GM19395 (cell line): ENCODE measurements around the gene METTL6.
"Not testable (repeated sequence)": the region's sequence is repeated elsewhere in the genome, so short reads cannot be mapped to it uniquely, and the experiment has no call there.

Source experiments
- ATAC-seq: cut with Tn5 transposase; IDR thresholded peaks from one replicate; pipeline ENCODE4 v1.9.1; 2021; ENCODE audit warnings: mild to moderate bottlenecking, moderate library complexity; ENCODE audit not compliant: unreplicated experiment

The METTL6 gene

GRCh38 chr3:15405448-15406050, 21.8 kb downstream of the METTL6 start:
- peak; percentile 70 for ATAC-seq

DNA sequence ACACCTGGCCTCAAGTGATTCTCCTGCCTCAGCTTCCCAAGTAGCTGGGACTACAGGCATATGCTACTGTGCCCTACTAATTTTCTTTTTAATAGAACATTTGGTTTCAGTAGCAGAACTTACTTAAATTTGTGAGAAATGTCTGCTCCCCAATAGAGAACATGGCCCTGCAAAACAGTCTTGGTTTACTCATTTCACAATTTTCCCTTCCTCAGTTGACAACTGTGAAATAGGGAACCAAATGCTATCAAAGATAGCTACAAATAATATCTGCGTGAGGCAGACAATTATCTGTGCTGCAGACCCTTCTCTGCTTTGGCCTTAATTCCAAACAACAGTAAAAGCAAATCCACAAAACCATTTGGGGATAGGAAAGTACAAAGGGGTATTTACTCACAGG, 22.6 kb downstream of the METTL6 start:
- ATAC-seq = peak; percentile 58

GRCh38 chr3:15403965-15404364, 23.4 kb downstream of the METTL6 start:
- ATAC-seq = no peak

DNA sequence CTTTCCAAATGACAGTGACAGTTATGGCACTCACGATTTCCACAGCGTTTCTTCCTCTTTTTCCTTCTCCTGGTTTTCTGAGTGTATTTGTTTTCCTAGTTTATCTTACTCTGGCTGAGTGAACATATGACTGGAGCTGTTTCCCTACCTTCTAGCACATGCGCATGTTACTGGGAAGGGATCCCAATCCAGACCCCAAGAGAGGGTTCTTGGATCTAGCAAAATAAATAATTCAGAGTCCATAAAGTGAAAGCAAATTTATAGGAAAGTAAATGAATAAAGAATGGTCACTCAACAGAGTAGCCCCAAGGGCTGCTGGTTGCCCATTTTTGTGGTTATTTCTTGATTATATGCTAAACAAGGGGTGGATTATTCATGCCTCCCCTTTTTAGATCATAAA, 23.8 kb downstream of the METTL6 start:
- no peak for ATAC-seq

DNA sequence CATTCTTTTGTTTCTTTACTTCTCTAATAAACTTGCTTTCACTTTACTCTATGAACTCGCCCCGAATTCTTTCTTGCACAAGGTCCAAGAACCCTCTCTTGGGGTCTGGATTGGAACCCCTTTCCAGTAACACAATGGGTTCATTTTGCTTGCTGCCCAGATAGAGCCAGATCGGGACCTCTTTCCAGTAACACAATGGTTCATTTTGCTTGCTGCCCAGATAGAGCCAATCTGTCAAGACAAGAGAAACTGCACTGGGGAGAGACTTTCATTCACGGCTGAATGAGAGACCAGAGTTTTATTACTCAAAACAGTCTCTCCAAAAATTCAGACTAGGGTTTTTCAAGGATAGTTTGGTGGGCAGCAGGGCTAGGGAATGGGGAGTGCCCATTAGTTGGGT, 25.4 kb downstream of the METTL6 start:
- ATAC-seq = no peak

- ATAC-seq = no peak
These were observed 27.4 kb downstream of the METTL6 start for GRCh38 chr3:15399970-15400369.

DNA sequence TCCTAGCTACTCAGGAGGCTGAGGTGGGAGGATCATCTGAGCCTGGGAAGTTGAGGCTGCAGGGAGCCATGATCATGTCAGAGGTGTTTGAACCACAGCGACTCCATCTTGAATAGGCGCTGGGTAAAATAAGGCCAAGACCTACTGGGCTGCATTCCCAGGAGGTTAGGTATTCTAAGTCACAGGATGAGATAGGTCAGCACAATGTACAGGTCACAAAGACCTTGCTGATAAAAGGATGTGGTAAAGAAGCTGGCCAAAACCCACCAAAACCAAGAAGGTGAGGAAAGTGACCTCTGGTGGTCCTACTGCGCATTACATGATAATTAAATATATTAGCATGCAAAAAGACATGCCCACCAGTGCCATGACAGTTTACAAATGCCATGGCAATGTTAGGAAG, 28.6 kb downstream of the METTL6 start:
- ATAC-seq = not testable (repeated sequence)

GRCh38 chr3:15393252-15393651, 34.1 kb downstream of the METTL6 start:
- ATAC-seq = not testable (repeated sequence)

DNA sequence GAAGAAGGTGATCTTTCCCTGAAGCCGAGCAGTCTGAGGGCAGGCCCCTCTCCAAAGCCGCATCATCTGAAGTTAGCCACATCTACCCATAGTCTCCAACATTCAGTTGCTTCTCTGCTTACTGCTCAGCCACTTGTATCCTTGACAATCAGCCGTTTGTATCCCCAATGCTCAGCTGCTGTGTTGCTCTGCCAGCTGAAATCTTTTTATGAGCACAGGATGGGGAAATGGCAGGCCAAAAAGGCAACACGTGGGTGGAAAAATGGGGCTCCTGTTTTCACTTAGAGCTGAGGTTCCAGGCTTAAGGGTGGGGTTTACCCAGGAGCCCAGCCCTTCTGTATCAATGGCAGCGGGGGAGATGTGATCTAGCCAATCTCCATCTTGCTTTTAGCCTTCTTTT, 36.3 kb downstream of the METTL6 start:
- ATAC-seq = no peak

- no peak for ATAC-seq
These were observed 36.9 kb downstream of the METTL6 start for GRCh38 chr3:15390460-15390859.

DNA sequence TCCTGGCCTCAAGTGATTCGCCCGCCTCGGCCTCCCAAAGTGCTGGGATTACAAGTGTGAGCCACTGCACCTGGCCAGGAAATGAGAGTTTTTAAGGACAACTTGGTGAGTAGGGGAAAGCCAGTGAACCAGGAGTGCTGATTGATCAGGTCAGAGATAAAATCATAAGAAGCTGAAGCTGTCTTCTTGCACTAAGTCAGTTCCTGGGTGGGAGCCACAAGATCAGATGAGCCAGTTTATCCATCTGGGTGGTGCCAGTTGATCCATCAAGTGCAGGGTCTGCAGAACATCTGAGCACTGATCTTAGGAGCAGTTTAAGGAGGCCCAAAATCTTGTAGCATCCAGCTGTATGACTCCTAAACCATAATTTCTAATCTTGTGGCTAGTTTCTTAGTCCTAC, 39.0 kb downstream of the METTL6 start:
- not testable (repeated sequence) for ATAC-seq

DNA sequence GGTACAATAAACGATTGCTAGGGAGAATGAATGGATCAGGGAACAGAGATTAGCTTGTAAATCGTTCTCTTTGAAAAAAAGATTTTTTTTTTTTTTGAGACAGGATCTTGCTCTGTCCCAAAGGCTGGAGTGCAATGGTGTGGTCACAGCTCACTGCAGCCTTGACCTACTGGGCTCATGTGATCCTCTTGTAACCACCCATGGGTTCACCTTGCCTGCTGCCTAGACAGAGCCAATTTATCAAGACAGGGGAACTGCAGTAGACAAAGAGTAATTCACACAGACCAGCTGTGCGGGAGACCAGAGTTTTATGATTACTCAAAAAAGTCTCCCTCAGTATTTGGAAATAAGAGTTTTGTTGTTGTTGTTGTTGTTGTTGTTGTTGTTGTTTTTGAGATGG, 39.6 kb downstream of the METTL6 start:
- ATAC-seq = no peak

GRCh38 chr3:15387171-15387581, 40.2 kb downstream of the METTL6 start:
- ATAC-seq = no peak

DNA sequence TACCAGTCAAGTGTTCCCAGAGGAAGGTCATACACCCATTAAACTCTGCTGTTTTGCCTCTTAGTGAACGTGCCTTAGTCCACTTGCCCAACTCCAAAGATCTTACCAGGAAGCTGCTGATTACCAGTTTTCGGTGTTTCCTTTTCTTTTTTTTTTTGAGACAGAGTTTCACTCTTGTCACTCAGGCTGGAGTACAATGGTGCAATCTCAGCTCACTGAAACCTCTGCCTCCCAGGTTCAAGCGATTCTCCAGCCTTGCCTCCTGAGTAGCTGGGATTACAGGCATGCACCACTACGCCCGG, 40.7 kb downstream of the METTL6 start:
- ATAC-seq = not testable (repeated sequence)

- ATAC-seq = no peak
These were observed 41.3 kb downstream of the METTL6 start for GRCh38 chr3:15385901-15386653.

DNA sequence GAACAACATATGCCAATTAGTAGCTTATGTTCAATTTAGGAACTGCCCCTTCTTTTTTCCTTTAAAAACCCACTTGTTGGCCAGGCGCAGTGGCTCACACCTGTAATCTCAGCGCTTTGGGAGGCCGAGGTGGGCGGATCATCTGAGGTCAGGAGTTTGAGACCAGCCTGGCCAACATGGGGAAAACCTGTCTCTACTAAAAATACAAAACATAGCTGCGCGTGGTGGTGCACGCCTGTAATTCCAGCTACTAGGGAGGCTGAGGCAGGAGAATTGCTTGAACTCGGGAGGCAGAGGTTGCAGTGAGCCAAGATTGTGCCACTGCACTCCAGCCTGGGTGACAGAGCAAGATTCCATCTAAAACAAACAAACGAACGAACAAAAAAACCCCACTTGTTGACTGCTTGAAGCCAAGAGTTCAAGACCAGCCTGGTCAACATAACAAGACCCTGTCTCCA, 42.1 kb downstream of the METTL6 start:
- peak; percentile 18 for ATAC-seq

GRCh38 chr3:15384510-15385237, 42.7 kb downstream of the METTL6 start:
- ATAC-seq = peak; percentile 90

DNA sequence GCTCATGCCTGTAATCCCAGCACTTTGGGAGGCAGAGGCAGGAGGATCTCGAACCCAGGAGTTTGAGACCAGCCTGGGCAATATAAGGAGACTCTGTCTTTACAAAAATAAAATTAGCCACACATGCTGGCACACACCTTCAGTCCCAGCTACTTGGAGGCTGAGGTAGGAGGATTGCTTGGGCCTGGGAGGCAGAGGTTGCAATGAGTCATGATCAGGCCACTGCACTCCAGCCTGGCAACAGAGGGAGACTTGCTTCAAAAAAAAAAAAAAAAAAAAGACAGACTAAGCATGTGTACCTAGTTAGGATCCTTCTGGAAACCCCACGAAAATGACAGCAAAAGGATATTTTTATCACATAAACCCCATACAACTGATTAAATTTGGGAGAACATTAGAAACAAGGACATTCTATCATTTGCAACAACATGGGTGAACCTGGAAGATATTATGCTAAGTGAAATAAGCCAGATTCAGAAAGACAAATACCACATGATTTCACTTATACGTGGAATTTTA, 44.9 kb downstream of the METTL6 start:
- no peak for ATAC-seq

DNA sequence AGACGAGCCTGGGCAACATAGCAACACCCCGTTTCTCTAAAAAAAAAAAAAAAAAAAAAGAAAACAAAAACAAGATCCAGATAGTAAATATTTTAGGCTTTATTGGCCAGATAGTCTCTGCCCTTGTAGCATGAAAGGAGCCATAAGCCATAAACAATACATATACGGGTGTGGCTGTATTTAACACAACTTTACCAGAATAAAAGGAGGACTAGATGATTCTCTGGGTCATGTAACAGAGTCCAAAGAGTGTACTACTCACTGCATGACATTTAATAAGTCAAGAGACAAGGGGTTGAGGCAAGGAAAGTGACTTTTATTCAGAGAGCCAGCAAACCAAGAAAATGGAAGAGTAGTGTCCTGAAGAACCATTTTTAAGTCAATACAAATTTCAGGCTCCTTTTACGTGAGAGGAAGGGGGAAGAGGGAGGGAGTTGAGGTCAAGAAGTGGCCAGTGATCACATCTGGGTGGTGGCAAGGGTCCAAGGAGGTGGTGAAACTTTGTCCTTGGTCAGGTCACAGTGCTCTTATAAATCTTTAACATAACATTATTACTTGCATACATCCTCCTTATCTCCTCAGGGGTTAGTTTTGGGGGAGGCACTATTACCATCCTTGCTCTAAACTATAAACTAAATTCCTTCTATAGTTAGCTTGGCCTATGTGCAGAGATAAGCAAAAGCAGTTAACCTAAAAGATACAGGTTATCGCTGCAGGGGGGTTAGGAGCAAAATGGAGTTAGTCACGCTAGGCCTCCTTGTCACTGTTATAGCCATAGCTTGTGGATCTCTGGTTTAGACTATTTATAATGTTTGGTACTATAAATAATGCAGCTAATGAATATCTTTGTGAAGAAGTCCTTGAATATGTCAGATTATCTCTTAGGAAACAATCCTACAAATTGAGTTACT, 46.1 kb downstream of the METTL6 start:
- no peak for ATAC-seq

- ATAC-seq = peak; percentile 96
These were observed 49.2 kb downstream of the METTL6 start for GRCh38 chr3:15377961-15378791.
